ENCODE data around the gene CACNA1B.

DNA sequence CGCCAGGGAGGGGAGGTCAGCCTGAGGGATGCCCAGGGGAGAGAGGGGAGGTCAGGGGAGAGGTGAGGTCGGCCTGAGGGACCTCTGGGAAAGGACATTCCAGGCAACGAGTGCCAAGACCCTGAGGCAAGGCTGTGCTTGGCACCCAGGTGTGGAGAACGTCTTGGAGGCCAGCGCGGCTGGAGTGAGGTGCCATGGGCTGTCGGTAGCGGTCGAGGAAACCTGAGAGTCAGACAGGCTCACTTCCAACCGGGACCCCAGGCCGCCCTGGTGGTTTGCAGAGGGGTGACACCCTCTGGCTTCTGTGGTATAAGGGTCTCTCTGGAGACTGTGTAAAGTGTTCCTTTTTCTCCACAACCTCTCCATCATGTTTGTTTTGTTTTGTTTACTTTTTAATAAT is 82.9 kb downstream of the CACNA1B start:
- TF ChIP-seq, protein P1, sequence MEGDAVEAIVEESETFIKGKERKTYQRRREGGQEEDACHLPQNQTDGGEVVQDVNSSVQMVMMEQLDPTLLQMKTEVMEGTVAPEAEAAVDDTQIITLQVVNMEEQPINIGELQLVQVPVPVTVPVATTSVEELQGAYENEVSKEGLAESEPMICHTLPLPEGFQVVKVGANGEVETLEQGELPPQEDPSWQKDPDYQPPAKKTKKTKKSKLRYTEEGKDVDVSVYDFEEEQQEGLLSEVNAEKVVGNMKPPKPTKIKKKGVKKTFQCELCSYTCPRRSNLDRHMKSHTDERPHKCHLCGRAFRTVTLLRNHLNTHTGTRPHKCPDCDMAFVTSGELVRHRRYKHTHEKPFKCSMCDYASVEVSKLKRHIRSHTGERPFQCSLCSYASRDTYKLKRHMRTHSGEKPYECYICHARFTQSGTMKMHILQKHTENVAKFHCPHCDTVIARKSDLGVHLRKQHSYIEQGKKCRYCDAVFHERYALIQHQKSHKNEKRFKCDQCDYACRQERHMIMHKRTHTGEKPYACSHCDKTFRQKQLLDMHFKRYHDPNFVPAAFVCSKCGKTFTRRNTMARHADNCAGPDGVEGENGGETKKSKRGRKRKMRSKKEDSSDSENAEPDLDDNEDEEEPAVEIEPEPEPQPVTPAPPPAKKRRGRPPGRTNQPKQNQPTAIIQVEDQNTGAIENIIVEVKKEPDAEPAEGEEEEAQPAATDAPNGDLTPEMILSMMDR (IDR thresholded peaks at IDR 0.05), result no peak
- TF ChIP-seq ZFX (IDR thresholded peaks at IDR 0.05; ENCODE audit: borderline replicate concordance), result no peak
